Trophoblast cell (in vitro differentiated cells and primary cell): ENCODE measurements around the gene SMIM12.

Experiments used
- DNase-seq, 2 donors: peaks; one replicate each; pipeline ENCODE4 v3.0.0-alpha.2; 2016
- H2AFZ ChIP-seq: 2 replicates; pipeline ENCODE4 v1.6.1; 2013; ENCODE audit warnings: low read length, moderate library complexity, mild to moderate bottlenecking; ENCODE audit not compliant: insufficient read depth, poor library complexity
- H2AK5ac ChIP-seq: 2 replicates; pipeline ENCODE4 v1.6.1; 2013; ENCODE audit warnings: mild to moderate bottlenecking, low read length
- H2BK120ac ChIP-seq: 2 replicates; pipeline ENCODE4 v1.6.1; 2013; ENCODE audit warnings: low read length, mild to moderate bottlenecking, moderate library complexity; ENCODE audit not compliant: insufficient read depth, poor library complexity
- H2BK12ac ChIP-seq: 2 replicates; pipeline ENCODE4 v1.6.1; 2013; ENCODE audit warnings: mild to moderate bottlenecking, low read length, moderate library complexity
- H2BK5ac ChIP-seq: 2 replicates; pipeline ENCODE4 v1.6.1; 2013; ENCODE audit warnings: low read length, low read depth, moderate library complexity, mild to moderate bottlenecking; ENCODE audit not compliant: poor library complexity
- H3K14ac ChIP-seq: 2 replicates; pipeline ENCODE4 v1.6.1; 2013; ENCODE audit warnings: mild to moderate bottlenecking, low read length
- H3K18ac ChIP-seq: 2 replicates; pipeline ENCODE4 v1.6.1; 2013; ENCODE audit warnings: mild to moderate bottlenecking, low read length
- H3K23ac ChIP-seq: 2 replicates; pipeline ENCODE4 v1.6.1; 2013; ENCODE audit warnings: low read length
- H3K27ac ChIP-seq: 2 replicates; pipeline ENCODE4 v1.5.1; 2013; ENCODE audit warnings: low read depth, mild to moderate bottlenecking, inconsistent platforms, low read length, moderate library complexity
- H3K27me3 ChIP-seq: 2 replicates; pipeline ENCODE4 v1.6.1; 2013; ENCODE audit warnings: inconsistent platforms, mild to moderate bottlenecking, low read length, moderate library complexity; ENCODE audit not compliant: insufficient read depth
- H3K36me3 ChIP-seq, 2 experiments: 1 replicate in 1 of 2; 2 replicates in 1 of 2; pipeline ENCODE4 v1.6.1; 2013; ENCODE audit warnings: low read length in 2 of 2, mild to moderate bottlenecking in 2 of 2, moderate library complexity in 1 of 2; ENCODE audit not compliant: insufficient read depth in 2 of 2, control insufficient read depth in 1 of 2
- H3K4ac ChIP-seq: 2 replicates; pipeline ENCODE4 v1.6.1; 2013; ENCODE audit warnings: low read depth, mild to moderate bottlenecking, low read length, moderate library complexity
- H3K4me1 ChIP-seq, 2 experiments: 1 replicate in 1 of 2; 2 replicates in 1 of 2; pipeline ENCODE4 v1.6.1; 2013; ENCODE audit warnings: low read length in 2 of 2, mild to moderate bottlenecking in 2 of 2, moderate library complexity in 1 of 2; ENCODE audit not compliant: insufficient read depth in 2 of 2, control insufficient read depth in 1 of 2
- H3K4me2 ChIP-seq: 2 replicates; pipeline ENCODE4 v1.6.1; 2013; ENCODE audit warnings: inconsistent platforms, mild to moderate bottlenecking, low read length, moderate library complexity
- H3K4me3 ChIP-seq: 2 replicates; pipeline ENCODE4 v1.5.1; 2013; ENCODE audit warnings: mild to moderate bottlenecking, low read depth, low read length, inconsistent platforms
- H3K79me1 ChIP-seq: one replicate; pipeline ENCODE4 v1.6.1; 2013; ENCODE audit warnings: low read length
- H3K79me2 ChIP-seq: 2 replicates; pipeline ENCODE4 v1.6.1; 2013; ENCODE audit warnings: low read length, mild to moderate bottlenecking; ENCODE audit not compliant: control insufficient read depth, insufficient read depth, poor library complexity
- H3K9ac ChIP-seq: 2 replicates; pipeline ENCODE4 v1.6.1; 2013; ENCODE audit warnings: mild to moderate bottlenecking, low read length
- H3K9me3 ChIP-seq: 2 replicates; pipeline ENCODE4 v1.6.1; 2013; ENCODE audit warnings: low read depth, mild to moderate bottlenecking, control low read depth, inconsistent platforms, low read length; ENCODE audit not compliant: insufficient read depth
- H4K12ac ChIP-seq: 2 replicates; pipeline ENCODE4 v1.6.1; 2013; ENCODE audit warnings: low read depth, mild to moderate bottlenecking, low read length, moderate library complexity
- H4K8ac ChIP-seq: 2 replicates; pipeline ENCODE4 v1.6.1; 2013; ENCODE audit warnings: low read depth, mild to moderate bottlenecking, low read length, moderate library complexity
- H4K91ac ChIP-seq: one replicate; pipeline ENCODE4 v1.6.1; 2013; ENCODE audit warnings: low read depth, mild to moderate bottlenecking, low read length, moderate library complexity
- WGBS: extraction: QIAGEN DNeasy Blood & Tissue Kit; methylation state at CpG from one replicate; pipeline ENCODE4 v1.1.7; 2013; ENCODE audit warnings: missing lambda C conversion rate; ENCODE audit not compliant: insufficient read length, insufficient coverage; ENCODE audit errors: extremely low coverage; 5-methylcytosine and 5-hydroxymethylcytosine counted together

SMIM12 gene

GRCh38 chr1:34906222-34906621, 46.7 kb upstream of the SMIM12 start:
- Histone ChIP-seq H3K36me3 (no peaks in the 10 kb centered on the region), H2BK5ac (no peak overlapping the region), H4K91ac (no peak overlapping the region), H3K4me3 (no peak overlapping the region), H4K8ac (no peak overlapping the region), H2BK120ac (no peak overlapping the region), H3K4me2 (no peak overlapping the region), H3K18ac (no peak overlapping the region), H3K79me1 (no peaks in the 10 kb centered on the region), H3K79me2 (no peaks in the 10 kb centered on the region), H3K27ac (no peak overlapping the region), H2AFZ (no peak overlapping the region), H4K12ac (no peak overlapping the region), H3K14ac (no peak overlapping the region), H3K9me3 (no peaks in the 10 kb centered on the region), H3K27me3 (no peaks in the 10 kb centered on the region), H3K4ac (no peak overlapping the region), H3K23ac (no peak overlapping the region), H2BK12ac (no peak overlapping the region), H3K4me1 (no peaks in the 10 kb centered on the region), H2AK5ac (no peak overlapping the region), H3K9ac (no peak overlapping the region)
- no peak for DNase-seq
- WGBS = no CpG with 5 or more reads among the region's 1 CpG

- Histone ChIP-seq H3K9me3 (no peaks in the 10 kb centered on the region), H2AK5ac (no peak overlapping the region), H3K14ac (no peak overlapping the region), H3K23ac (no peak overlapping the region), H2BK12ac (no peak overlapping the region), H2BK5ac (no peak overlapping the region), H2BK120ac (no peak overlapping the region), H3K4ac (no peak overlapping the region), H3K27ac (no peak overlapping the region), H3K4me3 (no peak overlapping the region), H4K8ac (no peak overlapping the region), H3K4me1 (no peaks in the 10 kb centered on the region), H3K4me2 (no peak overlapping the region), H3K27me3 (no peaks in the 10 kb centered on the region), H3K18ac (no peak overlapping the region), H3K9ac (no peak overlapping the region), H4K12ac (no peak overlapping the region), H3K36me3 (no peaks in the 10 kb centered on the region), H4K91ac (no peak overlapping the region), H3K79me2 (no peaks in the 10 kb centered on the region), H3K79me1 (no peaks in the 10 kb centered on the region), H2AFZ (no peak overlapping the region)
- WGBS = no CpG with 5 or more reads among the region's 12 CpGs
- no peak for DNase-seq
Observed at GRCh38 chr1:34905098-34905459, 45.5 kb upstream of the SMIM12 start.

DNA sequence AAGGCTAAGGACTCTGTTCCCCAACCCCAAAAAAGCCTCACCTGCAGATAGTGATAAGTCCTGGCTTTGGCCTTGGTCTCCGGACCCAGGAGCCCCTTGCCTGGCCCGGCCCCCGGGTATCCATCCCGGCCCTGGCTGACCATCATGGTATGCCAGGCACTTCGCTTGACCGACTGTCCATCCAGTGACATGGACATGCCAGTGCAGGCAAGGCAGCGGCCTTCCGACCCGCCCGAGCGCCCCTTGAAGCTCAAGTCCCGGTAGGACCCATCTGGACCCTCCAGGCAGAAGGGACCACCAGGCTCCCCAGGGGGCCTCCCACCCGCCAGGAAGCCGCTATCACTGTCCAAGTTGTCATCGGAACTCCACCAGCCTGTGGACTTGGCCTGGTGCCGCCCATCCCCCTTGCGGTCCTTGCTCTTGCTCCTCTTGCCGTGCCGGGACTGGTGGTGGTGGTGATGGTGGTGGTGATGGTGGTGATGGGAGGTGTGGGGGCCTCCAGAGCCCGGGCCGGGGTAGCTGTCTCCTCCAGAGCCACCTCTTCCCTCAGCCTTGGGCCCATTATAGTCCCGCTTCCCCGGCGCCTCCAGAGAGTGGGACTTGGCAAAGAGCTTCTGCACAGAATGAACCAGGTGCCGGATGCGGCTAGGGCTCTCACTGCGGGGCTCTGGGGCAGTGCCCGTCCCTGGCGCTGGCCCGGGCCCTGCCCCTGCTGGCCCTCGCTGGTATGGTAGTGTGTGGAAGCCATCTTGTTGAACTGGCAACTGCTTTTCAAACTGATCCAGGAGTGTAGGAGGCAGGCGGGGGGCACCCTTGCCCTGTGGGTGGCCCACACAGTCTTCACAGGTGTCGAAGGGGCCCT, 44.9 kb upstream of the SMIM12 start:
- no peak overlapping the region for H4K91ac ChIP-seq
- H2BK120ac ChIP-seq = no peak overlapping the region
- WGBS = no CpG with 5 or more reads among the region's 33 CpGs
- no peak overlapping the region for H2BK5ac ChIP-seq
- H3K18ac ChIP-seq = no peak overlapping the region
- H3K36me3 ChIP-seq = no peaks in the 10 kb centered on the region
- no peaks in the 10 kb centered on the region for H3K9me3 ChIP-seq
- no peak overlapping the region for H2BK12ac ChIP-seq
- no peak overlapping the region for H3K27ac ChIP-seq
- DNase-seq = no peak
- H3K23ac ChIP-seq = no peak overlapping the region
- H4K12ac ChIP-seq = no peak overlapping the region
- H2AFZ ChIP-seq = no peak overlapping the region
- no peak overlapping the region for H3K4me3 ChIP-seq
- H3K4me2 ChIP-seq = no peak overlapping the region
- H3K4me1 ChIP-seq = no peaks in the 10 kb centered on the region
- no peak overlapping the region for H2AK5ac ChIP-seq
- H3K79me1 ChIP-seq = no peaks in the 10 kb centered on the region
- H3K14ac ChIP-seq = no peak overlapping the region
- no peak overlapping the region for H3K9ac ChIP-seq
- H4K8ac ChIP-seq = no peak overlapping the region
- no peak overlapping the region for H3K4ac ChIP-seq
- no peaks in the 10 kb centered on the region for H3K27me3 ChIP-seq
- H3K79me2 ChIP-seq = no peaks in the 10 kb centered on the region

GRCh38 chr1:34901919-34902318, 42.4 kb upstream of the SMIM12 start:
- Histone ChIP-seq H3K23ac (no peak overlapping the region), H3K14ac (no peak overlapping the region), H2AK5ac (no peak overlapping the region), H4K8ac (no peak overlapping the region), H4K12ac (no peak overlapping the region), H3K4me3 (no peak overlapping the region), H4K91ac (no peak overlapping the region), H3K27ac (no peak overlapping the region), H2BK120ac (no peak overlapping the region), H3K79me1 (no peaks in the 10 kb centered on the region), H3K9me3 (no peaks in the 10 kb centered on the region), H2AFZ (no peak overlapping the region), H2BK12ac (no peak overlapping the region), H2BK5ac (no peak overlapping the region), H3K4me2 (no peak overlapping the region), H3K9ac (no peak overlapping the region), H3K4ac (no peak overlapping the region), H3K18ac (no peak overlapping the region), H3K4me1 (no peaks in the 10 kb centered on the region), H3K79me2 (no peaks in the 10 kb centered on the region), H3K36me3 (no peaks in the 10 kb centered on the region), H3K27me3 (no peaks in the 10 kb centered on the region)
- no peak for DNase-seq
- WGBS = no CpG with 5 or more reads among the region's 7 CpGs
